HFFc6 (cell line): Measurements from ENCODE around the gene THOC5. TPM values are rescaled to one million over a fixed set of nuclear protein-coding genes. Genes with fewer than 3 reads are reported as not detected.

ENCODE experiments used
- DNase-seq: peaks from one replicate; pipeline ENCODE4 v3.0.0-alpha.2; 2018
- H3K27ac Mint-ChIP-seq: 2 replicates; pipeline ENCODE4 v1.8.0; 2020; ENCODE audit warnings: mild to moderate bottlenecking, mixed read lengths
- H3K27me3 Mint-ChIP-seq: 2 replicates; pipeline ENCODE4 v1.8.0; 2021; ENCODE audit warnings: mild to moderate bottlenecking, moderate library complexity, mixed read lengths; ENCODE audit not compliant: insufficient read depth
- H3K36me3 Mint-ChIP-seq: 2 replicates; pipeline ENCODE4 v1.8.0; 2021; ENCODE audit warnings: low read depth, mixed read lengths
- H3K4me1 Mint-ChIP-seq: 2 replicates; pipeline ENCODE4 v1.8.0; 2020; ENCODE audit warnings: low read depth, mixed read lengths
- H3K4me3 Mint-ChIP-seq: 2 replicates; pipeline ENCODE4 v1.8.0; 2020; ENCODE audit warnings: mild to moderate bottlenecking, moderate library complexity, mixed read lengths
- H3K9me3 Mint-ChIP-seq: 2 replicates; pipeline ENCODE4 v1.8.0; 2020; ENCODE audit warnings: mild to moderate bottlenecking, mixed read lengths
- total RNA-seq, 6 experiments: library from RNA; stranded (reverse); fragmentation: NEBNext Ultra II Directional; extraction: Animal tissue kit (Norgen Biotek cat#: 25700); gene quantifications; 2 replicates in 1 of 6; 3 replicates in 5 of 6; pipeline ENCODE4 v1.2.3, GENCODE V29; 2021
- TF ChIP-seq, protein P1 (sequence below): fragments of 200-600 bp; sonication (generic); IDR thresholded peaks from 2 replicates; pipeline ENCODE4 v1.5.0; 2021; ENCODE audit warnings: antibody characterized with exemption, mild to moderate bottlenecking

Gene THOC5
- total RNA-seq, 6 experiments from 2014 or later: 50.9 to 55.4 (median 53.0) TPM

DNA sequence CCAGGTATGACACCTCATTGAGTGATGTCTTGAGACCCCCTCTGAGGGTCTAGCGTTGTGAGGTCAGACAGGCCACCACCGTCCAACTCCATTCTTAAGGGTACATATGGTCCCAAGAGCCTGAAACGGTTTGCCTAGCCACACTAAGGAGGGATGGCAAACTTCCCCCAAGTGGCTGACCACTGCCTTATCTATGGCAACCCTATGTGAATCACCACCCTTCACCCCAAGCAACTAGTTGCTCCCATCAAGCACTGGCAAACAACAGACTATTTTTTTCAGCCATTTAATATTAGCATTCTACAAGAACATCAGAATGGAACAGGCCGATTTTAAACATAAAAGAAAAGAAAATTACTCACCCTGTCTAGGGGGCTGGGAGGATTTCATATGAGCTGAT is 22.8 kb downstream of the THOC5 start:
- no peak for DNase-seq
- TF ChIP-seq, protein P1, sequence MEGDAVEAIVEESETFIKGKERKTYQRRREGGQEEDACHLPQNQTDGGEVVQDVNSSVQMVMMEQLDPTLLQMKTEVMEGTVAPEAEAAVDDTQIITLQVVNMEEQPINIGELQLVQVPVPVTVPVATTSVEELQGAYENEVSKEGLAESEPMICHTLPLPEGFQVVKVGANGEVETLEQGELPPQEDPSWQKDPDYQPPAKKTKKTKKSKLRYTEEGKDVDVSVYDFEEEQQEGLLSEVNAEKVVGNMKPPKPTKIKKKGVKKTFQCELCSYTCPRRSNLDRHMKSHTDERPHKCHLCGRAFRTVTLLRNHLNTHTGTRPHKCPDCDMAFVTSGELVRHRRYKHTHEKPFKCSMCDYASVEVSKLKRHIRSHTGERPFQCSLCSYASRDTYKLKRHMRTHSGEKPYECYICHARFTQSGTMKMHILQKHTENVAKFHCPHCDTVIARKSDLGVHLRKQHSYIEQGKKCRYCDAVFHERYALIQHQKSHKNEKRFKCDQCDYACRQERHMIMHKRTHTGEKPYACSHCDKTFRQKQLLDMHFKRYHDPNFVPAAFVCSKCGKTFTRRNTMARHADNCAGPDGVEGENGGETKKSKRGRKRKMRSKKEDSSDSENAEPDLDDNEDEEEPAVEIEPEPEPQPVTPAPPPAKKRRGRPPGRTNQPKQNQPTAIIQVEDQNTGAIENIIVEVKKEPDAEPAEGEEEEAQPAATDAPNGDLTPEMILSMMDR: no peak
- H3K27me3 Mint-ChIP-seq: no peaks in the 10 kb centered on the region
- H3K9me3 Mint-ChIP-seq: no peaks in the 10 kb centered on the region
- no peak overlapping the region for H3K4me3 Mint-ChIP-seq
- H3K27ac Mint-ChIP-seq: no peak overlapping the region
- H3K36me3 Mint-ChIP-seq: peaks cover 36% of the 10 kb centered on the region
- H3K4me1 Mint-ChIP-seq: no peaks in the 10 kb centered on the region

DNA sequence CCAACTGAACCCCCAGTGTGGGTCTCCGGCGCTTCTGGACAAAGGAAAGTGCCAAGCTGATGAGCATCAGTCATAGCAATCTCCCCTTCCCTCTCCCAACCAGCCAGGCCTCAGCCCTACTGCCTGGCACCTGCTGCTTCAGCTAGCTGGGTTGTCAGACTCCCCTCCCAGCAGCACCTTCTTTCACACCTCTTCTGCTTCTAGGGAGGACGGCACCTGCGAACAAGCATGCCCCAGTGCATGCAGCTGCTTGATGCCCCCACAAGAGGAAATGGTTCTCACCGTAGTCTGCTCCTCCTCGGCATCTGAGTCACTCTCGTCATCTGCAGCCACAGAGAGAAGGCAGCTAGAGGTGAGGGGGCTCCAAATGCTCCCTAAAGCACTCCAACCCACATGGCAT is 25.4 kb downstream of the THOC5 start:
- H3K9me3 Mint-ChIP-seq: no peaks in the 10 kb centered on the region
- TF ChIP-seq, protein P1: no peak
- peaks cover 41% of the 10 kb centered on the region for H3K36me3 Mint-ChIP-seq
- no peaks in the 10 kb centered on the region for H3K27me3 Mint-ChIP-seq
- H3K4me1 Mint-ChIP-seq: peaks cover 8% of the 10 kb centered on the region
- no peak overlapping the region for H3K4me3 Mint-ChIP-seq
- DNase-seq: no peak
- no peak overlapping the region for H3K27ac Mint-ChIP-seq

DNA sequence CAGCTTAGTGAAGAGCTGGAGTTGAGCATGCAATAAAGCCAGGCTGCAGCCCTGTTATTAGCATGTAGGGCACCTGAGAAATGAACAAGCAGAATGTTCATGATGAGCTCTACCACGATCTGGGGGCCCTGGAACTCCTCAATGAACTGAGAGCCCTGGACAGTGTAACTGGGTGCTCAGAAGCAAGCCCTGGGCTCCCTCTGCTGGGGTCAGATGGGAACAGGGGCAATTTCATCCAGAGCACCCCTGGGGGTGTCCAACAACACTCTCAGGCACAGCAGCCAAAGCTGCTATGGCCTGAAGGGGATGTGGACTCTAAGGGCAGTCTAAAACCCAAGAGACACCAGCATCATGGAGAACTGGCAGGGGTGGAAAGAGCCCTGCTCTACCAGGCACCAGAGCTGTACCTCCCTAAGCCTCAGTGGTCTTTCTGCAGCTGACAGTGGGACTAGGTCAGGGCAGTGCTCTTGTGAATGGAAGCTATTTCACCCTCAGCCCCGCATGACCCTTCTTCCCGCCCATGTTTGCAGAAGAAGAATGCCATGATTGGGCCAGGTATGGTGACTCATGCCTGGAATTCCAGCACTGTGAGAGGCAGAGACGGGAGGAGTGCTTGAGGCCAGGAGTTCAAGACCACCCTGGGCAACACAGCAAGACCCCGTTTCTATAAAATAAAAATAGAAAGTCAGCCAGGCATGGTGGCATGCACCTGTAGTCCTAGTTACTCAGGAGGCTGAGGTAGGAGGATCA is 28.9 kb downstream of the THOC5 start:
- no peak overlapping the region for H3K27ac Mint-ChIP-seq
- H3K9me3 Mint-ChIP-seq: no peaks in the 10 kb centered on the region
- peaks cover 44% of the 10 kb centered on the region for H3K36me3 Mint-ChIP-seq
- peak; percentile 27 for DNase-seq
- H3K4me1 Mint-ChIP-seq: peaks cover 24% of the 10 kb centered on the region
- TF ChIP-seq, protein P1: peak; percentile 71
- no peaks in the 10 kb centered on the region; the same call in 1 of the 2 replicates for H3K27me3 Mint-ChIP-seq
- H3K4me3 Mint-ChIP-seq: no peak overlapping the region

DNA sequence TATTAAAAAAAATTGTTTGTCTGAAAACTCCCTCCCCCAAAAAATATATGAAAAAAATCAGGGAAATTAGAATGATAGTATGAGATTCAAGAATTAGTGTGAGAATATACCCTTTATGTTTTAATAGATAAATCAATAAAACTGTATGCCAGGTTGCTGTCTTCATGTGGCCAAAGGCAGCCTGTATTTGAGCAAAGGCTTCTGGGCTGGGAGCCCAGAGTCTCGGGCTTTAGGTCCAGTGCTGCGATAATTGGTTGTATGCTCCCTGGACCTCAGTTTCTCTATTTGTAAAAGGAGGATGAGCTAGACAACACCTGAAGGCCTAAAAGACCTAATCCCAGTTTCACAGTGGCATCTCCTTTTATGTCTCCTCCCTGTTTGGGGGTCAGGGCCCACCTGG is 29.8 kb downstream of the THOC5 start:
- Mint-ChIP-seq H3K27me3 (no peaks in the 10 kb centered on the region; the same call in 1 of the 2 replicates), H3K27ac (peak overlapping the region; percentile 33; the same call in 1 of the 2 replicates), H3K4me1 (peaks cover 24% of the 10 kb centered on the region), H3K36me3 (peaks cover 44% of the 10 kb centered on the region), H3K9me3 (no peaks in the 10 kb centered on the region), H3K4me3 (no peak overlapping the region)
- no peak for DNase-seq
- TF ChIP-seq, protein P1: no peak

DNA sequence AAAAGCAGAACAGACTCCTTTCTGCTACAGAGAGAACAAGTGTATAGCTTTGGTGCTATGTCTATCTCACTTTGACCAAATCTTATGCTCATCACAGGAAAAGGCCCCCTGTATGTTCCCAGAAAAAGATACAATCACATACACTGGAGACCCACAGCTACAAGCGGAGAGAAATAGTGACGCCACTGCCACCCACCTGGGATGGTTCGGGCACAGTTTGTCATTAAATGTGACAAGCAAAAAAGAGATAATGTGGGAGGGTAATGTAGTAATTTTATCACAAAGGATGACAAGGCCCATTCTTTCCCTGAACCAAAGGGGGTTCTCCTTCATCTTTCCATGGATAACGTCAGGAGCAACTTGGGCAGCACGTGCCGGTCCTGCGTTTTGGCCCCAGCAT is 32.0 kb downstream of the THOC5 start:
- TF ChIP-seq, protein P1: no peak
- Mint-ChIP-seq H3K4me1 (peaks cover 28% of the 10 kb centered on the region), H3K9me3 (no peaks in the 10 kb centered on the region), H3K36me3 (peaks cover 36% of the 10 kb centered on the region), H3K27me3 (no peaks in the 10 kb centered on the region; the same call in 1 of the 2 replicates), H3K4me3 (peak overlapping the region; percentile 10; the same call in 1 of the 2 replicates), H3K27ac (peak overlapping the region; percentile 96)
- no peak for DNase-seq
